Testis (tissue), 3 donors: ENCODE measurements around the gene SPRED1. TPM values are rescaled to one million over a fixed set of nuclear protein-coding genes. Genes with fewer than 3 reads are reported as not detected.

Experiments used
- DNase-seq: peaks from one replicate; pipeline ENCODE4 v3.0.0-alpha.2; 2019
- H3K27ac ChIP-seq, 2 donors: fragments of 200-600 bp; sonication (generic); one replicate each; pipeline ENCODE4 v1.5.1; 2019
- H3K27me3 ChIP-seq: fragments of 200-600 bp; sonication (generic); one replicate; pipeline ENCODE4 v1.5.1; 2019
- H3K36me3 ChIP-seq: fragments of 200-600 bp; sonication (generic); one replicate; pipeline ENCODE4 v1.5.1; 2017; ENCODE audit warnings: low read depth; ENCODE audit errors: missing control alignments
- H3K4me1 ChIP-seq: fragments of 200-600 bp; sonication (generic); one replicate; pipeline ENCODE4 v1.5.1; 2019
- H3K4me3 ChIP-seq, 2 donors: fragments of 200-600 bp; sonication (generic); one replicate each; pipeline ENCODE4 v1.5.1; 2017 to 2019
- H3K9me3 ChIP-seq: fragments of 200-600 bp; sonication (generic); one replicate; pipeline ENCODE4 v1.5.1; 2017
- POLR2A ChIP-seq: fragments of 450-650 bp; IDR thresholded peaks from one replicate; pipeline ENCODE4 v1.6.1; 2017; ENCODE audit warnings: antibody characterized with exemption, mild to moderate bottlenecking, moderate library complexity
- WGBS, 2 donors: methylation state at CpG; one replicate each; pipeline ENCODE4 v1.1.5; 2018; 5-methylcytosine and 5-hydroxymethylcytosine counted together
- intact Hi-C: fragments of 100-400 bp; cut with DNase I; formaldehyde crosslinking; loops from one replicate; pipeline ENCODE4 v1.15.1; 2023; ENCODE audit warnings: low total_unique reads
- polyA plus RNA-seq: library from polyadenylated mRNA; stranded (reverse); fragments of 350-450 nt; fragmentation: Illumina TruSeq; extraction: RNeasy Lipid Tissue Mini Kit (QIAGEN cat#74804); gene quantifications from one replicate; pipeline ENCODE4 v1.2.3, GENCODE V29; 2014; ENCODE audit warnings: low read depth, low replicate concordance; ENCODE audit not compliant: insufficient read depth
- total RNA-seq, 2 donors: library from RNA; depleted of rRNA; stranded (reverse); fragments of >200 nt; gene quantifications; one replicate each; pipeline ENCODE4 v1.2.3, GENCODE V29; 2016
- TF ChIP-seq, protein P1 (sequence below), 3 experiments: fragments of 450-650 bp in 2 of 3; fragments of 200-600 bp in 1 of 3; sonication (generic) in 1 of 3; IDR thresholded peaks; one replicate each; pipeline ENCODE4 v1.5.1; 2016 to 2019; ENCODE audit warnings: antibody characterized with exemption in 3 of 3, mild to moderate bottlenecking in 2 of 3, moderate library complexity in 1 of 3

Gene SPRED1
- total and polyA plus RNA-seq, 3 donors from 2014 or later, result 9.3 to 14.2 (median 12.9) TPM

DNA sequence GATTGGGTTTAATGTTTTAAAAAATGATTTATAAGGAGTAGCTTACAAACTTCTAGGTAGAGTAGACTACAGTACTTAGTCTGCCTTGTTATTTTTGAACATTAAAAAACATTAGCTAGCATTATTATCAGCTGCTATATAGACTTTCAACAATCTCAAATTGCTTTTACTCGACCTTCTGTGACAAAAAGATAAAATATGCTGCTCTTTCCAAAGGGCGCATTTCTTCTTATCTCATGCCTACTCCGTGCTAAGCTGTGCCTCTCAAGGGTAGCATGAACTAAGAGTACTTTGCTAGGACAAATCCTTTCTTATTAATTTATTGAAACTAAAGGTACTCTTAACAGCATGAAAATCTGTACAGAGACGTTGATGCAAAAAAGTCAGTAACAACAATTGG lies 71.3 kb downstream of the SPRED1 start:
- WGBS, 2 donors, result 54 to 69% methylated on average over 4 of the region's 4 CpGs
- no peaks in the 10 kb centered on the region for H3K9me3 ChIP-seq
- H3K27me3 ChIP-seq, result no peaks in the 10 kb centered on the region
- H3K4me1 ChIP-seq, result no peaks in the 10 kb centered on the region
- no peak overlapping the region for H3K27ac ChIP-seq
- intact Hi-C loops, result no loop called here
- no peaks in the 10 kb centered on the region for H3K36me3 ChIP-seq
- DNase-seq, result no peak
- no peak overlapping the region for H3K4me3 ChIP-seq
- no peak for TF ChIP-seq POLR2A
- TF ChIP-seq, protein P1, sequence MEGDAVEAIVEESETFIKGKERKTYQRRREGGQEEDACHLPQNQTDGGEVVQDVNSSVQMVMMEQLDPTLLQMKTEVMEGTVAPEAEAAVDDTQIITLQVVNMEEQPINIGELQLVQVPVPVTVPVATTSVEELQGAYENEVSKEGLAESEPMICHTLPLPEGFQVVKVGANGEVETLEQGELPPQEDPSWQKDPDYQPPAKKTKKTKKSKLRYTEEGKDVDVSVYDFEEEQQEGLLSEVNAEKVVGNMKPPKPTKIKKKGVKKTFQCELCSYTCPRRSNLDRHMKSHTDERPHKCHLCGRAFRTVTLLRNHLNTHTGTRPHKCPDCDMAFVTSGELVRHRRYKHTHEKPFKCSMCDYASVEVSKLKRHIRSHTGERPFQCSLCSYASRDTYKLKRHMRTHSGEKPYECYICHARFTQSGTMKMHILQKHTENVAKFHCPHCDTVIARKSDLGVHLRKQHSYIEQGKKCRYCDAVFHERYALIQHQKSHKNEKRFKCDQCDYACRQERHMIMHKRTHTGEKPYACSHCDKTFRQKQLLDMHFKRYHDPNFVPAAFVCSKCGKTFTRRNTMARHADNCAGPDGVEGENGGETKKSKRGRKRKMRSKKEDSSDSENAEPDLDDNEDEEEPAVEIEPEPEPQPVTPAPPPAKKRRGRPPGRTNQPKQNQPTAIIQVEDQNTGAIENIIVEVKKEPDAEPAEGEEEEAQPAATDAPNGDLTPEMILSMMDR (IDR thresholded peaks at IDR 0.05), result no peak

DNA sequence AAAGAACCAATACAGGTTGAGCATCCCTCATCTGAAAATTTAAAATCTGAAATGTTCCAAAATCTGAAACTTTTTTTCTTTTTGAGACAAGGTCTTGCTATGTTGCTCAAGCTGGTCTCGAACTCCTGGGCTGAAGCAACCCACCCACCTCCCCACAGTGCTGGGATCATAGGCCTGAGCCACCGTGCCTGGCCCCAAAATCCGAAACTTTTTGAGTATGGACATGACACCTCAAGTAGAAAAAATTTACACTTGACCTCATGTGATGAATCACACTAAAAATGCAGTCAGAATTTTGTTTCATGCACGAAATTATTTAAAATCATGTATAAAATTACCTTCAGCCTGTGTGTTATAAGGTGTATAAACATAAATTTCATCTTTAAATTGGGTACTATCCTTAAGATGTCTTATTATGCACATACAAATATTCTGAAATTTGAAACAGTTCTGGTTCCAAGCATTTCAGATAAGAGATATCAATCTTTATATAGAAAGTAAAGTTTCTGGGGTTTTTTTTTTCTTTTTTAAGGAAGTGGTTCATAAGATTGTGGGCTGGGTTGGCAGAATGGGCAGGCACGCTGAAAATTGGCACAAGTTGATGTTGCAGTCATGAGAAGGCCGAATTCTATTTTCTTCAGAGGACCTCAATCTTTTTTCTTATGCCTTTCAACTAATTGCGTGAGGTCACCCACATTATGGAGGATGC lies 72.5 kb downstream of the SPRED1 start:
- TF ChIP-seq, protein P1 (IDR thresholded peaks at IDR 0.05), result no peak
- TF ChIP-seq POLR2A, result no peak
- DNase-seq, result no peak
- intact Hi-C loops, result no loop called here
- Histone ChIP-seq H3K4me1 (no peaks in the 10 kb centered on the region), H3K27ac (no peak overlapping the region), H3K27me3 (no peaks in the 10 kb centered on the region), H3K36me3 (no peaks in the 10 kb centered on the region), H3K4me3 (no peak overlapping the region), H3K9me3 (no peaks in the 10 kb centered on the region)
- 86 to 88% methylated on average over 7 of the region's 7 CpGs for WGBS, 2 donors

DNA sequence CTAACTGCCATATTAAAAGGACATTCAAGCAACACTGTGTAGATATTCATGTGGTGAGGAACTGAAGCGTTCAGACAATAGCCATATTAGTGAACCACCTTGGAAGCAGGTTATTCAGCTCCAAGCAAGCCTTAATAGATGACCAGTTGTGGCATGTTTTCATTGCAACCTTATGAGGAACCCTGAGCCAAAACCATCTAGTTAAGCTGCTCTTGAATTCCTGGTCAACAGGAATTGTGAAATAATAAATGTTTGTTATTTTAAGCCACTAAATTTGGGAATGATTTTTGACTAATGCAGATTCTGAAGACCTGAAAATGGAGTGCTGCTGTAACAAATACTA lies 73.0 kb downstream of the SPRED1 start:
- no peak for DNase-seq
- H3K27ac ChIP-seq, result no peak overlapping the region
- intact Hi-C loops, result no loop called here
- TF ChIP-seq POLR2A, result no peak
- TF ChIP-seq, protein P1 (IDR thresholded peaks at IDR 0.05), result no peak
- H3K4me1 ChIP-seq, result no peaks in the 10 kb centered on the region
- 87 to 92% methylated on average over 1 of the region's 1 CpG for WGBS, 2 donors
- H3K9me3 ChIP-seq, result no peaks in the 10 kb centered on the region
- H3K4me3 ChIP-seq, result no peak overlapping the region
- no peaks in the 10 kb centered on the region for H3K27me3 ChIP-seq
- no peaks in the 10 kb centered on the region for H3K36me3 ChIP-seq

DNA sequence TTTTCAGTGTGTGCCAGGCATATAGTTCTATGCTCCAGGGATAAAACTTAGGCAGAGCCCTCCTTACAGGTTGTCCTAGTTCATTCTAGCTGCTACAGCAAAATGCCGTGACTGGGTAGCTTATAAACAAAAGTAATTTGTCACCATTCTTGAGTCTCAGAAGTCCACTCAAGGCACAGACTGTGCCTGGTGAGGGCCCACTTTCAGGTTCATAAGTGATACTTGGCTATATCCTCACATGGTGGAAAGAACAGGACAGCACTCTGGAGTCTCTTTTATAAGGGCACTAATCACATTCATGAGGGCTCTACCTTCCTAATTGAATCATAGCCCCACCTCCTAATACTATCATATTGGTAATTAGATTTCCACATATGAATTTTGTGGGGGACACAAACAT lies 80.1 kb downstream of the SPRED1 start:
- H3K27me3 ChIP-seq, result no peaks in the 10 kb centered on the region
- H3K36me3 ChIP-seq, result no peaks in the 10 kb centered on the region
- H3K9me3 ChIP-seq, result no peaks in the 10 kb centered on the region
- no peak overlapping the region for H3K4me3 ChIP-seq
- DNase-seq, result no peak
- no peak for TF ChIP-seq POLR2A
- TF ChIP-seq, protein P1 (IDR thresholded peaks at IDR 0.05), result no peak
- WGBS, 2 donors, result 88 to 89% methylated on average over 1 of the region's 1 CpG
- H3K27ac ChIP-seq, result no peak overlapping the region
- no peaks in the 10 kb centered on the region for H3K4me1 ChIP-seq
- intact Hi-C loops, result no loop called here

DNA sequence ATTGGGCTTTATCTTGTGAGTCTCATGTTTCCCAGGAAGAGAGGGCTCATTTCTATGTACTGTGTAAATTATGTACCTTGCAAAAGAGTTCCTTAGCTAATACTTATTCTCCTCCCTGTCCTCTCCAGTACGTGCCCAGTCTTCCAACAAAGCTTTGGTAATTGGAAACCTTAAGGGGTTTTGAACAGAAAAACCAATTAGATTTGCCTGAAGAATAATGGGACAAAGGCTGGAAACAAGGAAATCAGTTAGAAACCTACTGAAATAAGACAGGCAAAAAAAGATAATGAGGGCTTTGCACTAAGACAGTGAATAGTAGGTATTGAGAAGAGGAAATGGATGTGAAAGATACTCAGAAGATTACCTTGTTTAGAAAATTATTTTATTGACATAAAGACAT lies 82.5 kb downstream of the SPRED1 start:
- WGBS, 2 donors, result 0% methylated on average over 1 of the region's 1 CpG
- Histone ChIP-seq H3K4me3 (no peak overlapping the region), H3K9me3 (no peaks in the 10 kb centered on the region), H3K4me1 (no peaks in the 10 kb centered on the region), H3K27me3 (no peaks in the 10 kb centered on the region), H3K36me3 (no peaks in the 10 kb centered on the region), H3K27ac (no peak overlapping the region)
- TF ChIP-seq, protein P1 (IDR thresholded peaks at IDR 0.05), result no peak
- TF ChIP-seq POLR2A, result no peak
- no peak for DNase-seq
- intact Hi-C loops, result no loop called here
